CD4-positive, alpha-beta T cell treated with Interleukin-12 subunit alpha and Interleukin-12 subunit beta, for 1 hour (primary cell): ENCODE data around the gene SLC7A11.
"Not testable (repeated sequence)": the region's sequence is repeated elsewhere in the genome, so short reads cannot be mapped to it uniquely, and the experiment has no call there.

Experiments
- DNase-seq: peaks from one replicate; pipeline ENCODE4 v3.0.0-alpha.2; 2020

The SLC7A11 gene

DNA sequence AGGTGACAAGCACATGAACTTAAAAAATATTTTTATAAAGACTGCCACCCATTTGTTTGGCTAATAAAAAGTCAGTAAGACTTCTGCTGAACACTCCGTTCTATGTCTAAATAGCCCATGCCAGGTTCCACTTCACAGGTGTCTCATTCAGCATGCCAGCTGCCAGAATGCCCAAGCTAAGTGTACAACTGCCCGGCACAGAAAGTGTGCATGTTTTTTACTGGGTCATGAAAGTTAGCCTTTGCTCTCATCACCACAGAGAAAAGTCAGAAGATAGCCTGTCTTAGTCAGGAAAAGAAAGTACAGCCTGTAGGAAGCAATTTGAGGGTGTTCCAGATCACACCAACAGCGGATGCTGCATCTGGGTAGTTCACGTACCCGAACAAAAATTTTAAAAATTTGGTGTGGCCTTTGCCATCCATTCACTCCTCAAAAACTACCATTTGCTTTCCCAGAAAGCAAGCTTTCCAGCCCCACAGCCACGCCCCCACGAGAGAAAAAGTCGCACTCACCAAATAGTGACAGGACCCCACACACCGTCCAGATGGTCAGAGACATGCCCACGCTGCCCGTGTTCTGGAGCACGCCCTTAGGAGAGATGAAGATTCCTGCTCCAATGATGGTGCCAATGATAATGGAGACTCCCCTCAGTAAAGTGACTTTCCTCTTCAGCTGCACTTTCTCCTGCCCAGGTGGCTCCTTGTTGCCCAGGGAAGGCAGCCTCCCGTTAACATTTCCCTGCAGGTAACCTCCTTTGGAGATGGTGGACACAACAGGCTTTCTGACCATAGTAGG lies 671 bp downstream of the SLC7A11 start:
- no peak for DNase-seq

DNA sequence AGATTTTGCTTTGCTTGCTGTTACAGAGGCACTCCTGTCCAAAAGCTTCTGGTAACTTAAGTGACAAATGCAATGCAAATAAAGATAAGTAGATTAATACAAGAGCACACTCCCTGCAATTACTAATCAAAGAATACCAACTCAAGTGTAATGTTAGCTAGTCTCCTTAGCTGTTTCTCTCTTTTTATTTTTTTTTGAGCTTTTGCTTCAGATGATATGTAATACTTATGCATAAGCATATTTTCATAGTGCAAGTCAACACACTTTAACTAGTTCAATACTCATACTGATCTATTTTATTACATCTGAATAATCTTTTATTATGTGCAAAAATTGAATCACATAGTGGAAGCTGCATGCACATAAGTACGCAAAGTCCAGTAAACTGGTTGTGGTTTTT lies 2.7 kb downstream of the SLC7A11 start:
- no peak for DNase-seq

DNA sequence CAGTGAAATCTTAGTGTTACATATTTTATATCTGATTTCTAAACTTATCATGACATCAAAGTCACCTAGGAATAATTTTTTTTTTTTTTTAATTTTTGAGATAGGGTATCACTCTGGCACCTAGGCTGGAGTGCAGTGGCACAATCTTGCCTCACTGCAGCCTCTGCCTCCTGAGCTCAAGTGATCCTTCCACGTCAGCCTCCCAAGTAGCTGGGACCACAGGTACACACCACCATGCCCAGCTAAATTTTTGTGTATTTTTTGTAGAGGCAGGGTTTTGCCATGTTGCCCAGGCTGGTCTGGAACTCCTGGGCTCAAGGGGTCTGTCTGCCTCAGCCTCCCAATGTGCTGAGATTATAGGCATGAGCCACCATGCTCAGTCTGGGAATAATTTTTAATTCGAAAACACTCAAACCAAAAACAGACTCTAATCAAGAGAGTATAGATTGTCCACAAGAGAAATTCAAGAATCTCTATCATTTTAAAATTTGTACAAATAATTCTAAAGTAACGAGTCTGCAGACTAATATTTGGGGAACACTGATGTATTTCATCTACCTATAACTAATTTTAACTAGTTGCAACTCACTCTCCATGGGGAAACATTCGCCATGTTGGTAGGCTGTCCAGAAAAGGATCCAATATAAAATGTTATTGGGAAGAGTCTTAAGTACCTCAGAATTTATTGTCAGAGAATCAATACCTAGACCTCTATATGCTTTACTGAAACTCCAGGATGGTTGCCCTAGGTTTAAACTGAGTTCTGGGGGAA lies 3.4 kb downstream of the SLC7A11 start:
- no peak for DNase-seq

DNA sequence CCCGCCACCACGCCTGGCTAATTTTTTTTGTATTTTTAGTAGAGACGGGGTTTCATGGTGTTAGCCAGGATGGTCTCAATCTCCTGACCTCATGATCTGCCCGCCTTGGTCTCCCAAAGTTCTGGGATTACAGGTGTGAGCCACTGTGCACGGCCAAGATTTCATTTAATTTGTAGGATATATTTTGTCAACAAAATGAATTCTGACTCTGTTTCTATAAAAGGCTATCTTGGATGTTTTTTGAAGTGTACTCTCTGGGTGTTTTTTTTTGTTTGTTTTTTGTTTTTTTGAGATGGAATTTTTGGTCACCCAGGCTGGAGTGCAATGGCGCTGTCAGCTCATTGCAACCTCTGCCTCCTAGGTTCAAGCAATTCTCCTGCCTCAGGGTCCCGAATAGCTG lies 5.0 kb downstream of the SLC7A11 start:
- not testable (repeated sequence) for DNase-seq

DNA sequence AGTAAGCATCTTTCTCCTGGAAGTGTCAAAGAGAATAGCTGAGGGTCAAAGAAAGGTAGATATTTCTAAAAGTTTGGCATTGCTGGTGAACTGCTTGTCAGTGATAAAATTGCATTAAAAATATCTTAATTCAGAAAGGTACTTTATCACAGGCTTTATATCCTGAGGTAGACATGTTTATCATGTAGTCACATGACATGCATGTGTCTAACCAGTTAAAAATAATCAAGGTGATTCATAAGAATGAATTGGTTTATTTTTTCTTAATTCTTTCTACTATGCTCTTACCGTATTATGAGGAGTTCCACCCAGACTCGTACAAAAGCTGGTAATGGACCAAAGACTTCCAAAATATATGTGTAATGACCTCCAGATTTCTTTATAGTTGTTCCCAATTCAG lies 6.1 kb downstream of the SLC7A11 start:
- no peak for DNase-seq

DNA sequence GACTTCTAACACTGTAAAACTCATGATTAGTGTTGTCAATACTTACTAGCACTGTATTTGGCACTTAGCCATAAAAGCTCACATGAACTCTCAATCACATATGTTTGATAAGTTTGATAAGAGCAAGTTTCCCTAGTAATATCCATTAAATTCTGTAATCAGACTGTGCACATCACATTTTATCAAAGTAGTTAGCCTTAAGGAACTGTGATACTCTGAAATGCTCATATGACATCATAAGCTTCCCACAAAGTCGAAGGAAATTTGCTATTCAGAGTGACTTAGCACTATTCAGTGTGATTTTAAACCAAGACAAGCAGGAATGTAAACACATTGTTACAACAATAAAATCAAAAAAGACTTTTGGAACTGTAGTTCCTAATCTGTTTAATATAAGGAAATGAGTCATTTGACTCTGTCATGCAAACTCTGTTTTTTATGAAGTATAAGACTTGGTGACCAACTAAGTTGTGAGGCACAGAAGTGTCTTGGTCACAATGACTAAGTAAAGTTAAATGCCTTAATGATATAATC lies 6.7 kb downstream of the SLC7A11 start:
- DNase-seq: no peak

DNA sequence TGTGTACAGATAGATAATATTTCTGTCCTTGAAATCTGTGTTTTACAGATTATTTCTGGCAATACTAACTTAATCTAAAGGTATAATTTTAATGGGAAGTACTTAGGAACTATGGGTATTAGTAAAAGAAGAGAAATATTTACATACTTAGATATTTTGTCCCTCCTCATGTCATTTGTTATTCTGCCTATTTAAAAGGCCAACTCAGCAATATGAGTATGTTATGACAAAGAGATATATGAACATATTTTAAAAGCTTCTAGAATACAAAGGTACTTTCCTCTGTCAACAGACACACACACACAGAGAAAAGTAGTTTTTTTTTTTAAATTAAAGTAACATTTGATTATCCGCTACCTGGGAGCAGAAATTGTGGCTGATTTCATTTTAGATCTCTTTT lies 7.9 kb downstream of the SLC7A11 start:
- no peak for DNase-seq

DNA sequence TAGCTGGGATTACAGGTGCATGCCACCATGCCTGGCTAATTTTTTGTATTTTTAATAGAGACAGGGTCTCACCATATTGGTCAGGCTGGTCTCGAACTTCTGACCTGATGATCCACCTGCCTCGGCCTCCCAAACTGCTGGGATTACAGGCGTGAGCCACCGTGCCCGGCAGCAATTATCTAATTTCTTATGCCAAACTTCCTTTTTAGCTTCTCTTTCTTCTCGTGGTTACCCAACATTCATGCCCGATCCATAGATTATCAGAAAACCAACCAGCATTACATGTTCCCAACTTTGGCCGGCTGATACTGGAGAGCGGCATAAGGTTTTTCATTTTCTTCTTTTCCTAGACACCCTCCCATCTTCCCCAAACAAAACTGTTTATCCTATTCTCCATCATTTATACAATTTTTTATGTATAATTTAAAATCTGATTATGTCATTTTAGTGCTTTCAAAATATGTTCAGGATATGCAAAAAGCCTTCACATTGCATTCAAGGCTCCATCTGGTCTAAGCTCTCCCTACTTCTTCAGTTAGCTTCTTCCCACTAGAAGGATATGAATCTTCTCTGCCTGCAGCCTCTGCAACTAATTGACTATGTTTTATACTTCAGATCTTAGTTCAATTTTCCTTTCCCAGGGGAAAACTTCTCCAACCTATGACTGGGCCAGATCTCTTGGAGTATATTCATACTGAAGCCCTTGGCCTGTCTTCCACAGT lies 8.7 kb downstream of the SLC7A11 start:
- DNase-seq: no peak

DNA sequence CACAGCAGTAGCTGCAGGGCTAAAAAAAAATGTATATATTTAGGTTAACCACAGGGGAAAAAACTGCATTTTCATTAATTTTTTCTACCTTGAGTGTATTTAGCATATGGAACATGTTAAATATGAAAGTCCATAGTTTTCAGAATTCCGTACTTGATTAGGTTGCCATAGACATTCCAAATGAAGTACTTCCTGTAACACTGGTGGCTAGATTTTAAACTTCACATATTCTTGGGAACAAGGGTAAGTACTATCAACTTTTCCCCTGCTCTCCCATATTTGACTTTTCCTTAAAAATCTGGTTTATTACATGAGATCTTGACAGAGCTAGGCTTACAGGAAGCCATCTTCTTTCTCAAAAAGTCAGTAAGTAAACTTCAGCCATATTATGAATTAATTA lies 9.8 kb downstream of the SLC7A11 start:
- no peak for DNase-seq

DNA sequence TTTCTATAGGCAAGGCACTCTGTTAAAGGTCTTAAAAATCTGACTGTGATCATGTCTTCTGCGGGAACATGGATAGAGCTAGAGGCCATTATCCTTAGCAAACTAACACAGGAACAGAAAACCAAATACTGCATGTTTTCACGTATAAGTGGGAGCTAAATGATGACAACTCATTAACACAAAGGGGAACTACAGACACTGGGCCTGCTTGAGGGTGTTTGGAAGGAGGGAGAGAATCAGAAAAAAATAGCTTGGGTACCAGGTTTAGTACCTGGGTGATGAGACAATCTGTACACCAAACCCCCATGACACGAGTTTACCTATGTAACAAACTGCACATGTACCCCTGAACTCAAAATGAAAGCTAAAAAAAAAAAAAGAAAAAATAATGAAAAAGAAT lies 12.1 kb downstream of the SLC7A11 start:
- no peak for DNase-seq

DNA sequence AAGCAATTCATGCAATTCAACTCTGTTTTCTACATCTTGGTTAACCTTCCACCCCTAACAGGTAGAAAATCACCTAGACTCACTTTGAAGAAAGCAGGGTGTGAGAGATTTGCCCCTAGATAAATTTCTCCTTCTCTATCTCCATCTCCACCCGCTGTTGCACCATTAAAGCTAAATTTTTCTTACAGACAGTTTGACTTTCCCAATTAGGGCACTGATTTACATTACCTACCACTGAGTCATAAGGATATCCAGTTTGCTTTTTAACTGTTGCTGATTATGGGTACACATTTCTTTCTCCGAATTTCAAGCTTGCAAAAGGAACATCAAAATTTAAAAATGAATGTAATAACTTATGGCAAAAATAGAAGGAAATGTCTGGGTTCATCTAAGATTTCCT lies 13.0 kb downstream of the SLC7A11 start:
- no peak for DNase-seq

DNA sequence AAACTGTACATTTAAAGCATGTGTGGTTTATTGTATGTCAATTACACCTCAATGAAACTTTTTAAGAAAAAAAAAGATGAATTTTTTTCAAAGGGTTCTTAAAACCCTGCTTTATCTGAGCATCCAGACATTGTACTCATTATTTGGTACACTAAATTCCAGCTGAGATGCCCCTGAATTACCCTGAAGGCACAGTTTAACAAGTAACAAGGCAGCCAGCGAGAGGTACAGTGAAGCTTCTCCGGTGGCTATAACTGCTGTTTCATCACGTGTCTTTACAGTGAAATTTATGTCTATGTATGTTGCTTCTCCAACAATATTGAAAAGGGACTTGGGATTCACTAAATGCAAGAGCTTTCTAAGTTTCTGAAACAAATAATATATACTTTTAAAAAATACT lies 15.8 kb downstream of the SLC7A11 start:
- DNase-seq: no peak

DNA sequence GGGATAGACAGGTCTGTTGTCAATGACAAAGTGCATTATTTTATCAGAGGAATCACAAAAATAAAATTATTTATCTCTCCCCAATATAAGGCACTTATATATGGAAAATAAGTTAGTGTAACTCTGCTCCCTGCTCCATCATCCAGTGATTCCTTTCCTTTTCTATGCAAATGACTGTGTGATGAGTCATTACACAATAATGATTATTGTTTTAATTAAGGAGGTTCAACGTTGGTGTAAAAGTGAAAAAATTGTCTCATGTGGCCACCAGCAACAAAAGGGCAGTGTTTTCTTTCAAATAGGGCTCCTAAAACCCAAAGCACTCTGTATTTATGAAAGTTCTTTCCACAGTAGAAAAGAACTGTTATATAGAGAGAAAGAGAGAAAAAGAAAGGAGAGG lies 16.7 kb downstream of the SLC7A11 start:
- no peak for DNase-seq

DNA sequence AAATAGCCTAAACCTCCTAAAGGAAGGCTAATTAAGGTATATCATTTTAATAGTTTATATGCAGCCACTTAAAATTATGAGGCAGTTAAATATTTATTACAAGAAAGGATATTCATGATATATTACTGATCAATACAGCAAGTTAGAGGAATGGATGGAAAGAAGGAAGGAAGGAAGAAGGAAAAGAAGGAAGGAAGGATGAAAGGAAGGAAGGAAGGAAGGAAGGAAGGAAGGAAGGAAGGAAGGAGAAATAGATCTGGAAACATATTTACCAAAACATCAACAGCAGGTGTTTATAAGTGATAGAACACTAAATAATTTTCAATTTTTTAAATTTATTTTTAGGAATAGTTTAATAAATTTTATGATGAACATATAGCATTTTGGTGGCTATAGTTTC lies 17.5 kb downstream of the SLC7A11 start:
- no peak for DNase-seq

DNA sequence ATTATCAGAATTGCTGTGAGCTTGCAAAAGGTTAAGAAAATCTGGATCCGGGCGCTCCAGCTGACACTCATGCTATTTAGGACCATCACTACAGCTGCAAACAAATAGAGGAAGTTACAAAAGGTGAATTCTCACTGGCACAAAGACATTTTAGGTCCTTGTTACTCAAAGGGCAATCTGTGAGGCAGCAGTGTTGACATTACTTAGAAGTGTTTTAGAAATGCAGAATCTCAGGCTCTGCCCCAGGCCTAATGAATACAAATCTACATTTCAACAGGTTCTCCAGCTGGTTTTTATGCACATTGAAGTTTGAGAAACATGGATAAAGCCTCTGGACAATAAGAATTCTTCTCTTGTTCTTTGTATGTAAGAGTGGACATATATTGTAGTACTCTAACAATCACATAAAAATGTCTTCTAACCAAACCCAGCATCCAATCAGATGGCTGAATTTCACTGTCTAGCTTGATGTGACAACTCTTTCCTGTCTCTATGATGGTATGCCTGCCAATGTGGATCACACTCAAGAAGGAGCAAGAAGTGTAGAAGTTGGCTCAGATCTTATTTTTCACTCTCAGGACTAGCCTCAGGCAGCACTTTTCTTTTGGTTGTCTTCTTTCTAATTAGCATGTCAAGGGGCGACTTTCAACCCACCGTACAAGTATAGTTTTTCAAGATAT lies 18.8 kb downstream of the SLC7A11 start:
- no peak for DNase-seq

DNA sequence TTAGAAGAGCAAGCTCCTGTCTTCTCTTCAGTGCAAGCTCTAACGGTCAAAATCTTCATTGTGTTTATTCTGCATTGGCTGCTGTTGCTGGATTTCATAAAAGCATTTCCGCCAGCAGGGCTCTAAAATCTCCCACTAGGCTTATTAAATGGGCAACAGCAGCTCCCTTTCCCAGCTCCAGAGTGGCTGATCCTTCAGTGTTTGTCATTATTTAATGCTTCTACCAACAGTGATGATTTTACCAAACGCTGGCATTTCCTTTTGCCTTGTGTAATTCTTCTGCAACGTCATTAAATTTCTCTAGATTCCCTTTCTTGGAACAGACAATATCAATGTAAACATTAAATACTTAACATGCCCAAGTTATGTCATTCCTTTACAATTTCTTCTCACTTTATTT lies 20.1 kb downstream of the SLC7A11 start:
- DNase-seq: no peak

DNA sequence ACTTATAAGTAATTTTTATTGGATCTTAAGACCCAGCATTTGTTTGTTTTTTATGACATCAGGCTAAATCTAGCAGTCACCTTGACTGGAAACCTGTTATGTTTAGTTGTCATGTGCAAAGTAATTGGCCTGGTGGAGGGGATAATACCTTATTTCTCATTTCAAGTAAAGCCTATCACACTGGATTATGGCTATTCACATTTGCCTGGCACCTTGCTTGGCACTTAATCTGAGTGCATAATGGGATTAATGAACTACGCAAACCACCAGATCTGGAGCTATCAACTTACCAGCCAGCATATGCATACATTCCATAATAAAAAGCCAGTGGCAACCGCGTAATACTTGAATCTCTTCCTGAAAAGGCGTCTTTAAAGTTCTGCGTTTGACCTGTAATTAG lies 23.2 kb downstream of the SLC7A11 start:
- DNase-seq: no peak

DNA sequence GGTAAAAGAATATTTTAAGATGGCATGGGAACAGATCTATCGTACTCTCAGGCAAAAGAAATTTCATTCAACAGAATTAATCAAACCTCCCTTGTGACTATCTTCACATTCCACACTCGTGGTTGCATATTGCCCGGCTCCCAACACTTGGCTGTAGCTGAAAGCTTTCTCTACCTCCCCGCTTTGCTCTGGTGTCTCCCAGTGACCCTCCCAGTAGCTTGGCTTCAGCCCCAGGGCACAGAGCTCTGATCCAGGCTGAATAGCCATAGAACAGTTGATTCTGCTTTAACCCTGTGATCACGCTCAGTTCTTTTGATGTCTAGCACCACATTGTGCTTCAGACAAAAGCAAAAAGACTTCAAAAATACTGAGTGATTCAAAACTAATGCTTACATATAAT lies 24.6 kb downstream of the SLC7A11 start:
- no peak for DNase-seq

DNA sequence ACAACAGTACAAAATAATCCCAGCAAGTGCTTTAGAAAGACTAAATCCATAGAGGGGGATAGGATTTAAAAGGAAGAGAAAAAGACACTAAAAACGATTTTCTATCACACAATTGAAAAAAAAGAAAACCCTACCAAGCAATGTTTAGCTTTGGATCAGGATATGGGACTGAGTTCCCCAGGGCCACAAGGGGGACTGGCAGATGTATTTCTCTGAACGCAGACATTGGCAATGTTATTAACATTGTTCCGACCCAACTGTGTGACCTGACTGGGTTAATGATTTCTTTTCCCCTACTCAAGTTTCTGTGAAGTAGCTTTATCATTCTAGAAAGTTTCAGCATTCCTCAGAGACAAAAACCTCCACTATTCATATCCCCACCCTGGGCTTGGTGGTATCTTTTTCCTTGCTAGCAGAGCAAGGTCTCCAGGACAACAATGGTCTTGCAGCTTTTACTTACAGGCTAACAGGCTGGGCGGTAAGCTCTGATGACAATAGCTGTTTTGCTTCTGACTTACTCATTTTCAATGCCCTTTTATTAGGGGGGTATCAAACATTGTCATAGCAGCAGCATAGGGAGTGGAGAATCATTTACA lies 25.8 kb downstream of the SLC7A11 start:
- no peak for DNase-seq

DNA sequence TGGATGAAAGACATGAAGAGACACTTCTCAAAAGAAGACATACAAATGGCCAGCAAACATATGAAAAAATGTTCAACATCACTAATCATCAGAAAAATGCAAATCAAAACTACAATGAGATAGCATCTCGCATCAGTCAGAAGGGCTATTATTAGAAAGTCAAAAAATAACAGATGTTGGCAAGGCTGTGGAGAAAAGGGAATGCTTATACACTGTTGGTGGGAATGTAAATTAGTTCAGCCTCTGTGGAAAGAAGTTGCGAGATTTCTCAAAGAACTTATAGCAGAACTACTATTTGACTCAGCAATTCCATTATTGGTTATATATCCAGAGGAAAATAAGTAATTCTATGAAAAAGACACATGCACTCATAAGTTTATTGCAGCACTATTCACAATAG lies 31.6 kb downstream of the SLC7A11 start:
- not testable (repeated sequence) for DNase-seq

DNA sequence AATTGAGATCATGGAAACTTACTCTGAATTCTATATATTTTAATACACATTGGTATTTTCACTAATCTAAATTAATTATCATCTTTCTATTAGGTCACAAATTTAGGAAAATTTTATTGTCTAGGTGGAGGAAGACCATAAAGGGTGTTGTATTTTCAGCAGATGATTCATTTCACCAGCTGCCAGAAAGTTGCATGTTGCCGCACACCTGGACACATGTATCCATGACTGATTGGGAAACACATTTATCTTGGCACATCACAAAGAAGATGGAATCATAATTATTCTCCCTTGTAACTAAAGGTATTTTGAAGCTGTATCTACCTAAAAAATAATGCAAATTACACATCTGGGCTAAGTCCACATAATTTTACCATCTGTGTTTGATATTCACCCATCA lies 33.1 kb downstream of the SLC7A11 start:
- DNase-seq: no peak

DNA sequence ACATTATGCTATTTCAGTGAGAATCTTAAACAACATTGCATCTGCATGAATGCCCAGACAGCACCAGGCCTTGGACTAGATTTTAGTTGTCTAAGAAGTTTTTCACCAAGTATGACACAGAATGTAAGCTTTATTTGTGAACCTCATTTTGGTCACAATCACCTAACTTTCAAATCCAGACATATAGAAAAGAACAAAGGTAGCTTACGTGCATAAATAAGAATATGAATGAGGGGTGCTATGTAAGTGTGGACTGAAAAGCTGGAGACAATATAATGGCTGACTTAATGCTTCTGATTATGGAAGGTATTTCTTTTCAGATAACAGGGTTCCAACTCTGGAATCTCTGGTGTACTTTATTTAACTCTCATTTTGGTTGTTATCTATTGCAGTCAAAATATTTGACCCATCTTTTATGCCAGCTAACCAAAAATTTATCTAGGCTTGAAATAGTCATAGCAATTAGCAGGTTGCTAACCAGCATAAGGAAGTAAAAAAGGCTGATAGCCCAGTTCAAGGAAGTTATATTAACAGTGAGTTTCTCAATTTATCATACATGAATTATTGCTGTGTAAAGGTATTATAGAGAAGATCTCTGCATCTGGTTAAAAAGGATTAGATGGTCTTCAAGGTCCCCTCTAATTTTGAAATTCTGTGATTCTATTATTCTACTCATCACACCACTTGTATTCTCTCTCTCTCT lies 36.5 kb downstream of the SLC7A11 start:
- no peak for DNase-seq
